PFSK-1 (cell line): ENCODE measurements around the gene PTPRT.

Experiments used
- FOXP2 ChIP-seq: optimal IDR thresholded peaks from 2 replicates; pipeline ENCODE3; 2011; ENCODE audit warnings: borderline replicate concordance, control low read depth, inconsistent platforms; ENCODE audit not compliant: insufficient read depth; ENCODE audit errors: extremely low read length, extremely low read depth
- POLR2AphosphoS5 ChIP-seq: IDR thresholded peaks from 2 replicates; pipeline ENCODE4 v1.6.1; 2012; ENCODE audit warnings: low read depth, mild to moderate bottlenecking, control low read depth, low read length, moderate library complexity
- SIN3A ChIP-seq: IDR thresholded peaks from 2 replicates; pipeline ENCODE4 v1.6.1; 2012; ENCODE audit warnings: mild to moderate bottlenecking, low read length, moderate library complexity, borderline replicate concordance; ENCODE audit not compliant: insufficient read depth
- TAF1 ChIP-seq: IDR thresholded peaks from 2 replicates; pipeline ENCODE4 v1.6.1; 2012; ENCODE audit warnings: low read length, control low read depth, borderline replicate concordance; ENCODE audit not compliant: insufficient read depth
- TF ChIP-seq, protein P1 (sequence below), 2 experiments: IDR thresholded peaks; 2 replicates each; pipeline versions ENCODE4 v1.6.1 to v1.8.0; 2011 to 2012; ENCODE audit warnings: low read depth in 2 of 2, low read length in 2 of 2, control low read depth in 1 of 2, inconsistent platforms in 1 of 2, mild to moderate bottlenecking in 1 of 2, moderate library complexity in 1 of 2; ENCODE audit not compliant: insufficient read depth in 1 of 2

- TF ChIP-seq TAF1 = no peak
- TF ChIP-seq, protein P1, sequence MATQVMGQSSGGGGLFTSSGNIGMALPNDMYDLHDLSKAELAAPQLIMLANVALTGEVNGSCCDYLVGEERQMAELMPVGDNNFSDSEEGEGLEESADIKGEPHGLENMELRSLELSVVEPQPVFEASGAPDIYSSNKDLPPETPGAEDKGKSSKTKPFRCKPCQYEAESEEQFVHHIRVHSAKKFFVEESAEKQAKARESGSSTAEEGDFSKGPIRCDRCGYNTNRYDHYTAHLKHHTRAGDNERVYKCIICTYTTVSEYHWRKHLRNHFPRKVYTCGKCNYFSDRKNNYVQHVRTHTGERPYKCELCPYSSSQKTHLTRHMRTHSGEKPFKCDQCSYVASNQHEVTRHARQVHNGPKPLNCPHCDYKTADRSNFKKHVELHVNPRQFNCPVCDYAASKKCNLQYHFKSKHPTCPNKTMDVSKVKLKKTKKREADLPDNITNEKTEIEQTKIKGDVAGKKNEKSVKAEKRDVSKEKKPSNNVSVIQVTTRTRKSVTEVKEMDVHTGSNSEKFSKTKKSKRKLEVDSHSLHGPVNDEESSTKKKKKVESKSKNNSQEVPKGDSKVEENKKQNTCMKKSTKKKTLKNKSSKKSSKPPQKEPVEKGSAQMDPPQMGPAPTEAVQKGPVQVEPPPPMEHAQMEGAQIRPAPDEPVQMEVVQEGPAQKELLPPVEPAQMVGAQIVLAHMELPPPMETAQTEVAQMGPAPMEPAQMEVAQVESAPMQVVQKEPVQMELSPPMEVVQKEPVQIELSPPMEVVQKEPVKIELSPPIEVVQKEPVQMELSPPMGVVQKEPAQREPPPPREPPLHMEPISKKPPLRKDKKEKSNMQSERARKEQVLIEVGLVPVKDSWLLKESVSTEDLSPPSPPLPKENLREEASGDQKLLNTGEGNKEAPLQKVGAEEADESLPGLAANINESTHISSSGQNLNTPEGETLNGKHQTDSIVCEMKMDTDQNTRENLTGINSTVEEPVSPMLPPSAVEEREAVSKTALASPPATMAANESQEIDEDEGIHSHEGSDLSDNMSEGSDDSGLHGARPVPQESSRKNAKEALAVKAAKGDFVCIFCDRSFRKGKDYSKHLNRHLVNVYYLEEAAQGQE (IDR thresholded peaks at IDR 0.05; ENCODE audit: insufficient read depth in 1 of 2, low read depth in 2 of 2, low read length in 2 of 2) = no peak
- no peak for TF ChIP-seq POLR2AphosphoS5
- no peak for TF ChIP-seq SIN3A
- no peak for TF ChIP-seq FOXP2
Observed at GRCh38 chr20:42852691-42853090, 337.0 kb downstream of the PTPRT start.
